ENCODE measurements around the gene RUNX2. TPM values are rescaled to one million over a fixed set of nuclear protein-coding genes. Genes with fewer than 3 reads are reported as not detected.

The RUNX2 gene
- total and polyA plus RNA-seq, 10 of the 15 experiments (the other 5 are each of a cell fraction or from before 2014, with no cell fraction given) = 0.01 to 0.77 (median 0.15) TPM; not detected in 3

- TF ChIP-seq ZNF687 (IDR thresholded peaks at IDR 0.05) (0 out of 2 replicates have a peak, but pooled peaks have one; percentile 58), IKZF2 (IDR thresholded peaks at IDR 0.05) (peak; percentile 50 to 66), RAD21 (IDR thresholded peaks at IDR 0.05; ENCODE audit: insufficient read depth, low read depth, low read length) (peak; percentile 18; the same call in 1 of the 2 replicates), SMAD5 (IDR thresholded peaks at IDR 0.05; ENCODE audit: low read depth) (no peak), SMC3 (IDR thresholded peaks at IDR 0.05; ENCODE audit: borderline replicate concordance, low read length) (no peak; the same call in 1 of the 2 replicates), TCF12 (IDR thresholded peaks at IDR 0.05; ENCODE audit: low read depth, low read length) (peak; percentile 97), ZNF217 (IDR thresholded peaks at IDR 0.05) (no peak), ZNF384 (IDR thresholded peaks at IDR 0.05; ENCODE audit: borderline replicate concordance, low read depth, low read length) (no peak), BRCA1 (IDR thresholded peaks at IDR 0.05; ENCODE audit: low read depth, low read length) (no peak), NR2C1 (IDR thresholded peaks at IDR 0.05) (no peak), ZBTB40 (IDR thresholded peaks at IDR 0.05; ENCODE audit: borderline replicate concordance) (no peak), NFYB (IDR thresholded peaks at IDR 0.05; ENCODE audit: insufficient read depth, low read depth, low read length) (no peak), E2F4 (IDR thresholded peaks at IDR 0.05; ENCODE audit: low read depth, low read length) (no peak), ZNF622 (IDR thresholded peaks at IDR 0.05) (no peak), CBFB (IDR thresholded peaks at IDR 0.05; ENCODE audit: low read depth) (peak; percentile 38; the same call in 1 of the 2 replicates), FOS (IDR thresholded peaks at IDR 0.05; ENCODE audit: borderline replicate concordance, extremely low read depth, insufficient read length) (no peak), NR2F1 (conservative IDR thresholded peaks at IDR 0.05) (peak; percentile 71), RCOR1 (conservative IDR thresholded peaks at IDR 0.05; ENCODE audit: low read depth, low read length) (no peak), ZNF24 (IDR thresholded peaks at IDR 0.05) (peak; percentile 68), CBX3 (IDR thresholded peaks at IDR 0.05; ENCODE audit: borderline replicate concordance, low read depth) (no peak), MYC (IDR thresholded peaks at IDR 0.05; ENCODE audit: insufficient read depth, insufficient read length, insufficient replicate concordance, low read length, severe bottlenecking) (no peak), ZSCAN29 (IDR thresholded peaks at IDR 0.05) (no peak)
Observed at GRCh38 chr6:45710304-45710821, 382.2 kb downstream of the RUNX2 start (continued).
